Mesodermal cell (in vitro differentiated cells): ENCODE data around the gene MICAL3.

Source experiments
- H3K27ac ChIP-seq: 2 replicates; pipeline ENCODE4 v1.7.0; 2013; ENCODE audit warnings: mild to moderate bottlenecking, low read depth, low read length, moderate library complexity; ENCODE audit not compliant: severe bottlenecking
- H3K36me3 ChIP-seq: 2 replicates; pipeline ENCODE4 v1.7.1; 2013; ENCODE audit warnings: mild to moderate bottlenecking, low read length, moderate library complexity; ENCODE audit not compliant: control insufficient read depth, insufficient read depth
- H3K4me1 ChIP-seq: one replicate; pipeline ENCODE4 v1.7.1; 2013; ENCODE audit warnings: mild to moderate bottlenecking, low read length; ENCODE audit not compliant: insufficient read depth, control insufficient read depth, poor library complexity, severe bottlenecking
- H3K4me3 ChIP-seq: 2 replicates; pipeline ENCODE4 v1.7.0; 2013; ENCODE audit warnings: low read length, control low read depth, mild to moderate bottlenecking; ENCODE audit not compliant: insufficient read depth, poor library complexity, severe bottlenecking; ENCODE audit errors: extremely low read depth
- H3K9me3 ChIP-seq: 2 replicates; pipeline ENCODE4 v1.7.1; 2013; ENCODE audit warnings: mild to moderate bottlenecking, low read length, moderate library complexity; ENCODE audit not compliant: control insufficient read depth
- WGBS, 2 experiments: methylation state at CpG; one replicate each; pipeline ENCODE4 v1.1.5; 2013; ENCODE audit warnings: missing lambda C conversion rate in 2 of 2; ENCODE audit not compliant: insufficient coverage in 2 of 2; 5-methylcytosine and 5-hydroxymethylcytosine counted together

Gene MICAL3

DNA sequence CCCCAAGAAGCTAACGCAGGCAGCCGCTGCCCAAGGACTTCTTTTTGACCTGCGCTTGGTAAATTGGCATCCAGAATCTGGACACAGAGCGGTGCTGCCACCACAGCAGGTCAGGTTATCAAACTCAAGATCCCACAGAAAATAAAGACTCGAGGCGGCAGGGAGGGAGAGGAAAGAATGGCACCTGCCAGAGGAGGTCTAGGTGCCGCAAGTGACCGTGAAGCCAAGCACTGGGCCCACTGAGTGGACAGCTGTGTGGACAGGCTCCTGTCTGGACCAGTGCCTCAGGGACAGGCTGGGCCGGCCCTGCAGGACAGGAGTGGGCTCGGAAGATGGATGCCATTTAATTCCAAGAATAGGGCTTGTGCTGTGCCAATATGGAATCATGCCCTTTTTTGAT lies 277.4 kb downstream of the MICAL3 start:
- H3K4me1 ChIP-seq, result no peaks in the 10 kb centered on the region
- 97% methylated on average over 10 of the region's 10 CpGs for WGBS, 2 experiments
- no peak overlapping the region for H3K27ac ChIP-seq
- H3K36me3 ChIP-seq, result no peaks in the 10 kb centered on the region
- no peaks in the 10 kb centered on the region for H3K9me3 ChIP-seq
- no peak overlapping the region for H3K4me3 ChIP-seq

DNA sequence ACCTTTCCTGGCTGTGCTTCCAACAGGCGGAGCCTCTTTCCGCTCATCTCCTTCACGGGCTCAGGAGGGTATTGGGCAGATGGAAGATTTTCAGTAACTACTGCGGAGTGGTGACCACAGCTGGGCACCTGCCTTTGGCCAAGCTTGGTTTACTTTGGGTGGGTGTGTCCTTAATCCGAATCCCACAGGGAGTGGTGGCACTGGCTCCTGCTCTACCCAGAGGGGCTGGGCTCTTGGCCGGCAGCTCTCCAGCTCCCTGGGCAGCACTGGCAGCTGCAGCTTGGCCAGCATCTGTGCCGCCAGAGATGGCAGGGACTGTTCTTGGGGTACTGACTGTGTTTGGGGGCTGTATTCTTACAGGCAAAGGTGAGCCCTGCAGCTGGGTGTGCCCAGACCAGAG lies 279.9 kb downstream of the MICAL3 start:
- WGBS, 2 experiments, result 81 to 95% methylated on average over 4 to 7 of the region's 7 CpGs
- Histone ChIP-seq H3K4me1 (no peaks in the 10 kb centered on the region), H3K9me3 (no peaks in the 10 kb centered on the region), H3K27ac (no peak overlapping the region), H3K36me3 (no peaks in the 10 kb centered on the region), H3K4me3 (no peak overlapping the region)

DNA sequence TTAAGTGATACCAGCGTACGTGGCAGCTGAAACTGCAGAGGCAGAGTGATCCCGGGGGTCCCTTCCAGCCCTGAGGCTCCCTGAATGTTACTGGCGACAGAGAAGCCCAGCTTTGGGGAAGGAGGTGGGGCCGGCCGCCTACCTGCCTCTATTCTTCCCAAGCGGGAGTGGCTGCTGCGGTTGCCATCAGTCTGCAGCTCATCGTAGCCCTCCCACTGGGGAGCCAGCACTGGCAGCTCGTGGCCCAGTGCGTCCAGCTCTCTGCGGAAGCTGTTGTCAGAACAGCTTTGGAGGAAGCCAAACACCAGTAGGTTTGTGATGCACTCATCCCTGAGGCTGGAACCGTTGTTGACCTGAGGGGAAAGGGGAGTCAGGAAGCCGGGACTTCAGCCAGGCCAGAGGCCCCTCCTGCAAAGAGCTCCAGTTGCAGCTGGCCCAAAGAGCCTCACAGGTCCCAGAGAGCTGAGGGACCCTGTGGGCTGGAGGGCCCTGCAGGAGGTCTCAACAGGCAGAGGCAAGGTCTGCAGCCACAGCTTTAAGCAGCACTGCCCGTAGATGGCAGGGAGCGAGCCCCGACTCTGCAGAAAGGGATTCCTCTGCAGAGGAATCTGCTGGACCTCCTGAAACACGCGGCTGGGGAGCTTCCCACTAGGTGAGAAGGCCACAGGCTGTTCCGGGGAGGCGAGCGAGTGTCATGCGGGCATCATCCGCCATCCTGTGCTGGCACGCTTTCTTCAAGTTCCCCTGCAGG lies 280.5 kb downstream of the MICAL3 start:
- H3K27ac ChIP-seq, result no peak overlapping the region
- no peaks in the 10 kb centered on the region for H3K9me3 ChIP-seq
- H3K4me3 ChIP-seq, result no peak overlapping the region
- 72 to 80% methylated on average over 23 to 25 of the region's 25 CpGs for WGBS, 2 experiments
- no peaks in the 10 kb centered on the region for H3K36me3 ChIP-seq
- no peaks in the 10 kb centered on the region for H3K4me1 ChIP-seq

DNA sequence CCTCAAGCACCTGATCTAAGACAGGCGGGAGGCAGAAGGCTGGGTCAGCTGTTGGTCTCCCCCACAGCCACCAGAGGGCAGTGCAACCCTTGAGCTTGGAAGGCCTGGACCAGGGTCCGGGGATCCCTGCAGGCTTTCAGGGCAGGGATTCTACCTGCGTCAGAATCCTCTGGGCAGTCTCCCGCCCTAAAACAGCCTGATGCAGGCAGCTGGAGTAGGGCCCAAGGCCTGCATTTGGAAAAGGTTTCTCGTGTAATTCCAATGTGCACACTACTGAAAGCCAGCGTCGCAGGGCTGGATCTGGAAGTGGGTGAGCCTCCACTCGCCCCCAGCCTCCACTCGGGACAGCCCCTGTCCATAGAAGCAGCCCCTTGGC lies 281.8 kb downstream of the MICAL3 start:
- WGBS, 2 experiments, result 12 to 53% methylated on average over 5 to 9 of the region's 9 CpGs
- Histone ChIP-seq H3K4me3 (no peak overlapping the region), H3K27ac (no peak overlapping the region), H3K9me3 (no peaks in the 10 kb centered on the region), H3K4me1 (no peaks in the 10 kb centered on the region), H3K36me3 (no peaks in the 10 kb centered on the region)

DNA sequence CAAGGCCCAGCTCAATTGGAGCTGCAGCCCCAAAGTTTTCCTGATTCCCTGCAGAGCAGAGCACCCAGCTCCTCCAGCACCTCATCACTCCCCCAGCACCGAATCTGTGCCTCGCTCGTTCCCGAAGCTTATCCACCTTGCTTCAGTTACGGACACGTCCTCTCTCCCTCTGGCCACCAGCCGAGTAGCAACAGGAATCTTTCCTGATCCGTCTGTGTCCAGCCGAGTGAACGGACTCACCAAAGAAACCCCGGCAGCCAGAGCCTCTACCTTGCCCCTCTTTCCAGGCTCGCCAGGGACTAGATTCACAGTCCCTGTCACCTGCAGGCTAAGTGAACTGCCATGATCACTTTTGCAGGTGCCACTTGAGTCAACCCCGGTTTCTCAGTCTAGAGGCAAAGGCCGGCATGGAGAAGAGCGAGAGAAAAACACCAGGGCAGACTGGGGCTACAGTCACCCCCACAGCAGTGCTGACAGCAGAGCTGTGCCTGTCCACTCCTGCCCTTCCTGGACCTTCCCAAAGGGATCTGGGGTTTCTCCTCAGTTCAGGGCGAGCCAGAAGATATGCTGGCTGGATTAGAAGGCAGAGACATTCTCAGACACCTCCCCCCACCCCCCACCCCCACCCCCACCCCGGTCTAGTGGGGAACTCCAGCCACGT lies 282.4 kb downstream of the MICAL3 start:
- WGBS, 2 experiments, result 77 to 84% methylated on average over 15 of the region's 18 CpGs
- Histone ChIP-seq H3K36me3 (no peaks in the 10 kb centered on the region), H3K4me1 (no peaks in the 10 kb centered on the region), H3K4me3 (no peak overlapping the region), H3K27ac (no peak overlapping the region), H3K9me3 (no peaks in the 10 kb centered on the region)

DNA sequence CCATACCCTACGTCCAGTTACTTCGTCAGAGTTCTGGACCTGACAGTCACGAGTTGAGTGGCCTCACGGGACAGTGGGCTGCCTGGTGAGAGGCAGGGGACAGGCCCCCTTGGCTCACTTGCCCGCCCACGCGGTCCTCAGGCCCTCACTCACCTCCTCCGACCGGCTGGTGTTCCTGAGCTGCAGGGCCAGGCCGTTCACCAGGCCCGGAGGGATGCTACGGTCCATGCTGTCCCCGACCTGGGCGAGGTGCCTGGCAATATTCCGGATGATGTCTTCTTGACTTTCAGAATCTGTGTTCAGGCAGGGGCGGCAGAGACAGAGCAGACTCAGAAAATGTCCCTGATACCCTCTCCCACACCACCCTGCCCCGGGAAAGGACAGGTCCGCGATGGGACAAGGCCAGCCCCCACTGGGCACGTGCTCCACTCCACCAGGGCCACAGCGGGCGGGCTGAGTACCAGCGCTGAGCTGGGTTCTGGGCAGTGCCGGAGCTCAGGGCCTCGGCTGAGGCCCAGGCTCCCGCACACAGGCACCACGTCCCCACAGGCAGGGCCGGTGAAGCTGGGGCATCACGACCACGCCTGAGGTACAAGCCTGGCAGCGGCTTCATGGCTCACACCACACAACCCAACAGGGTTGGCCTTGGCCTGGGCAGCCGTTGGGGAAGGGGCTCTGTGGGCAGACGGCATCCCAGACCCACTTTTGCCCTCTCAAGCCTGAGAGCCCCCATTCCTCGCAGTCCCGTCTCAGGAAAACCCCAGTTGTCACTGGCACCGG lies 285.0 kb downstream of the MICAL3 start:
- WGBS, 2 experiments, result 87 to 89% methylated on average over 34 to 35 of the region's 36 CpGs
- Histone ChIP-seq H3K4me3 (no peak overlapping the region), H3K27ac (no peak overlapping the region), H3K4me1 (no peaks in the 10 kb centered on the region), H3K36me3 (peaks cover 4% of the 10 kb centered on the region), H3K9me3 (no peaks in the 10 kb centered on the region)

DNA sequence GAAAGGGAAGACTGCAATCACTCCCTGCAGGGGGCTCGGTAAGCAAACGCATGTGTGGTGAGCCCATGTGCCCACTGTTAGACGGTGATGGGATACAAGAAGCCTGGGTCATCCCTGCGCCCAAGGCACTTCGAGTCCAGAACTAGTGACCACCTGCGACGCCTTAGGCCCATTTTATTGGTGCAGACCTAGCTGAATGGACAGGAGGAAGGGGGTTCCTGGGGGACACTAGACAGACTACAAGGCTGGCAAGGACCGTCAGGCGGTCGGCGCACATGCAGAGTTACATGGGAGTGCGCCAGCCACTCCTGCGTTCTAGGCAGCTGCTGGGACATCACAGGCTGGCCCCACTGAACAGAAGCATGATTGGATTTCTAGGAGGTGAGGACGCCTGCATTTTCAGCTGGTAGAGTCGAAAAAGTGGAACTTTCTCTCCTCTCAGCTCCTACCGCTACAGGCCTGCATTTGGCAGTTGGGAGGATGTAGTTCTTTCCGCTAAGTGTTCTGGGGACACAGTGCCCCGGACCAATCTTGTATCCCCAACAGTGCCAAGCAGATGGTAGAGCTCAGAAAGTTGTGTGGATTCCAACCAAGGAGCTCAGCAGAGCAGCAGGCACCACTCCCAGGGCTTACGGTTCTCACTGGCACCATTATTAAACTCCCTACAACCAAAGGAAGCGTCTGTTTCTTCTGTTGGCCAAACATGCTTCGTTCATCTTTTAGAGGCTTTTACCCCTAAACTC lies 285.8 kb downstream of the MICAL3 start:
- H3K4me3 ChIP-seq, result no peak overlapping the region
- H3K4me1 ChIP-seq, result no peaks in the 10 kb centered on the region
- no peak overlapping the region for H3K27ac ChIP-seq
- H3K9me3 ChIP-seq, result no peaks in the 10 kb centered on the region
- peaks cover 10% of the 10 kb centered on the region for H3K36me3 ChIP-seq
- WGBS, 2 experiments, result 88 to 94% methylated on average over 19 of the region's 21 CpGs
